Stimulated activated CD8-positive, alpha-beta memory T cell treated with anti-CD3 and anti-CD28 coated beads, Interleukin-15, amount 100 ng/mL, for 48 hours (primary cell): ENCODE measurements around the gene POLR1B.
"Not testable (repeated sequence)": the region's sequence is repeated elsewhere in the genome, so short reads cannot be mapped to it uniquely, and the experiment has no call there.

Experiments used
- DNase-seq, 2 donors: peaks; one replicate each; pipeline ENCODE4 v3.0.0-alpha.2; 2020; ENCODE audit warnings: low read depth in 2 of 2

POLR1B gene

DNA sequence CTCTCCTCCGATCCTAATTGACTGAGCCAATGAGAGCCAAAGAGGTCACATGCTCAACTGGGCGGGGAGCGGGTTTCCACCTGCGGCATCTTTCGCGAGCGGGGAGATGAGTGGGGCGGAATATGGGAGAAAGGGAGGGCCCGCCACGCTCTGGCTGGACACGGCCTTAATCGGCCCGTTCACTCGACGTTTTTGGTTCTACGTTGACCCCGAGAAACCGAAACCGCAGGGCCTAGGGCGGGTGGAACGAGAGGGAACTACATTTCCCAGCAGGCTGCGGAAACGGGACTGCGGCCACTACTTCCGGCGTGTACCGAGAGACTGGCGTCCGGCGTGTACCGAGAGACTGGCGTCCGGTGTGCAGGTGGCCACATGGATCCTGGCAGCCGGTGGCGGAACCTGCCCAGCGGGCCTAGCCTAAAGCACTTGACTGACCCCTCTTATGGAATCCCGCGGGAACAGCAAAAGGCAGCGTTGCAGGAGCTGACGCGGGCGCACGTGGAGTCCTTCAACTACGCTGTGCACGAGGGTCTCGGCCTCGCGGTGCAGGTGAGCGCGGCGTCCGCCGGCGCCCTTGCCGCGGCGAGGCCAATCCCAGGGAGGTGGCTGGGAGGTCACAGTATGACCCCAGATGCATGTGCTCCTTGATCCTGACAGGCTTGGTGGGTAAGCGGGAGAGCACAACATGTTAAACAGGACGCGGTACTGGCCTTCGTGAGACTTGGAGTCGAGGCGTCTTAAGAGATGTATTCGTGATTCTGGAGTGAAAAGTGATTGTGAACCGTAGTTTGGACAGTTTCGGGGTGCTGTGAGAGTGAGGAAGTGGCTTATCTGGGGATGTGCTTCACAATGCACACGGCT is at the start of gene POLR1B:
Gene POLR1B (plus strand): TSS at position 343 of the 861 bp plus-strand sequence. CDS start 30 bp downstream, at position 373.
- peak; percentile 69 for DNase-seq

- DNase-seq: no peak
Observed at GRCh38 chr2:112493048-112493447, 49.2 kb upstream of the POLR1B start.

- no peak for DNase-seq
Observed at GRCh38 chr2:112493858-112494648, 48.2 kb upstream of the POLR1B start.

DNA sequence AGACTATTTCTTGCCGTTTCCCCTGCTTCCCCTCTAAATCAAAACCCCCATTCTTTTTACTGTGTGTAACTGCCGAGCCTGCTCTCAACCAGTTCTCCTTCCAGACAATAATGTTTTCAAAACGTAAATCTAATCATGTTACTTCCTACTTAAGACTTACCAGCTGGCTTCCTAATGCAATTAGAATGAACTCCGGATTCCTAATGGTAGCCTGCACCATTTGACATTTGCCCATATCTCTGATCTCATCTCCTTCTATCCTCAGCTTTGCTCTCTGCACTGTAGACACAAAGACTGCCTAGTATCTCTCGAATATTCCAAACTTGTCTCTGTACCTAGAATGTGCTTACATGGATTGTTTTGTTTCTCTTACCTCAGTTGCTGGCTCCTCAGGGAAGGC is 47.4 kb upstream of the POLR1B start:
- no peak for DNase-seq

DNA sequence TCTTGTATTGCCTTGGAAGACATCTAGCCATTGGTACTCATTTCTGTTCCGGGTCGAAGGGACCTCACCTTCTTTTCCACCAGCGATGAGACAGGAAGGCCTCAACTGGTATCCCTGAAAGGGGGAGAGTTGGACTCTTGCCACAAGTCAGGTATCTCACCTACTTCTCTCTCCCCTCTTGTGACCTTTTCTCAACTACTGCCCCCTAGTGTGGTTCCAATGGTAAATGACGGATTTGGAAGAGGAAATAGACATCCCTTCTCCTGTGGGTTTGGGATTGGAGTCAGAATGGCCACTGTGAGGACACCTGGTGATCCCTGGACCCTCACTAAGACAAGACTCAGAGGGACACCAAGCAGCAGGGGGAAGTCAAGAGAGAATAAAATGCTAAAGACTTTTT is 46.4 kb upstream of the POLR1B start:
- DNase-seq: not testable (repeated sequence)

DNA sequence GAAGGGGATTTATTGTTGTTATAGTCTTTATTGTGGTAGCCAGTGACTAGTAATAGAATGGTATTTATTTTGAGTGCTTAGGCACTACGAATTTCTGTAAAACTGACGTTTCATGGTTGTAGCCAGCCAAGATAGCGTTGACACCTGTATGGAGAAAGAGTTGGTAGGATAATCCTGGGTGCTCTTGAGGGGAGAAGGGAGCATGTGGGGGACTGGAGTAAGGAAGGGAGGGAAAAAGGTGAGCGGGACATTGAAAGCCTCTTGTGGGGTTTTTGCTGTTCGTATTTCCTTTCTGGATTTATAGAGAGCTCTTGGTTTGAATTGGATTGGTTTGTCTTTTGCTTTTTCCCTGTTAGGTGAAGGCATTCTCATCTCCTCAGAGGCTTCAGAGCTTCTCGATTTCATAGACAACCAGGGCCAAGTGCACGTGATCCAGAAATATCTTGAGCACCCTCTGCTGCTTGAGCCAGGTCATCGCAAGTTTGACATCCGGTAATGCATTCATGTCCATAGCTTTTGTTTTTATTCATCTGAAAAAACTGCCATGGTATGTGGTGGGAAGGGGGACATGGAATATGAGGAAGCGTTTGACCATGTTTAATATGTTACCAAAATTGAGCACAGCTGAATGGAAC is 41.3 kb upstream of the POLR1B start:
- DNase-seq: peak in 1 of 2 donors; percentile 9

- DNase-seq: not testable (repeated sequence)
Observed at GRCh38 chr2:112509239-112509998, 32.8 kb upstream of the POLR1B start.

- DNase-seq: no peak
Observed at GRCh38 chr2:112516801-112517200, 25.5 kb upstream of the POLR1B start.

DNA sequence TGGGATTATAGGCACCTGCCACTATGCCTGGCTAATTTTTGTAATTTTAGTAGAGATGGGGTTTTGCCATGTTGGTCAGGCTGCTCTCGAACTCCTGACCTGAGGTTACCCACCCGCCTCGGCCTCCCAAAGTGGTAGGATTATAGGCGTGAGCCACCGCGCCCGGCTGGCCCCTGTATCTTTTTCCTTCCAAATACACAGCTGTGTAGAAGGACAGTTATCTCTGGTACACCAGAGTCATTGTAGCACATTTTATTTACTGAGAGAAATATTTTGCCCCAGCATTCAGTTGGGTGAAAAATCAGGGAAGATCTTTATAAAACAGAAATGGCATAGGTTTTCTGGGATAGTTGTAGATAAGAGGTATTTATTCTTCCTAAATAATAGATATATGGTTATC is 23.5 kb upstream of the POLR1B start:
- DNase-seq: no peak

GRCh38 chr2:112519506-112519905 is 22.8 kb upstream of the POLR1B start:
- DNase-seq: no peak

DNA sequence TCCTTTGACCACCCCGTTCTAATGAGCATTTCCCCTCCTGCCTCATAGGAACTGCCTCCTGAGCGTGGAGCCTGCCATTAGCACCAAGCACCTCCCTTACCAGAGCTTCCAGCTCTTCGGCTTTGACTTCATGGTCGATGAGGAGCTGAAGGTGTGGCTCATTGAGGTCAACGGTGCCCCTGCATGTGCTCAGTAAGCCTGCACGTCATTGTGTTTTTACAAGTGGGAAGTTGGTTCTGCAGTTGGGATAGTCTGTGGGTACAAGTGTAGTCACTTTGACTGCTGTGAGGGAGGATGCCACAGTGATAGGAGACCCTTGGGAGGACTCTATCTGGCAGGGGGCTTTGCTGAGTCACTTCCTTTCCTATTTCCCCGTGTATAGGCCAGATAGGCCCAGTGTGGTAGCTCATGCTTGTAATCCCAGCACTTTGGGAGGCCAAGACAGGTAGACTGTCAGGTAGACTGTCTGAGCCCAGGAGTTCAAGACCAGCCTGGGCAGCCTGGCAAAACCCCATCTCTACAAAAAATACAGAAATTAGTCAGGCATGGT is 22.0 kb upstream of the POLR1B start:
- no peak for DNase-seq

GRCh38 chr2:112523291-112523777 is 18.9 kb upstream of the POLR1B start:
- no peak for DNase-seq

DNA sequence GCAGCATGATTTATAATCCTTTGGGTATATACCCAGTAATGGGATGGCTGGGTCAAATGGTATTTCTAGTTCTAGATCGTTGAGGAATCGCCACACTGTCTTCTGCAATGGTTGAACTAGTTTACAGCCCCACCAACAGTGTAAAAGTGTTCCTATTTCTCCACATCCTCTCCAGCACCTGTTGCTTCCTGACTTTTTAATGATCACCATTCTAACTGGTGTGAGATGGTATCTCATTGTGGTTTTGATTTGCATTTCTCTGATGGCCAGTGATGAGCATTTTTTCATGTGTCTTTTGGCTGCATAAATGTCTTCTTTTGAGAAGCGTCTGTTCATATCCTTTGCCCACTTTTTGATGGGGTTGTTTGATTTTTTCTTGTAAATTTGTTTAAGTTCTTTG is 18.0 kb upstream of the POLR1B start:
- DNase-seq: not testable (repeated sequence)

DNA sequence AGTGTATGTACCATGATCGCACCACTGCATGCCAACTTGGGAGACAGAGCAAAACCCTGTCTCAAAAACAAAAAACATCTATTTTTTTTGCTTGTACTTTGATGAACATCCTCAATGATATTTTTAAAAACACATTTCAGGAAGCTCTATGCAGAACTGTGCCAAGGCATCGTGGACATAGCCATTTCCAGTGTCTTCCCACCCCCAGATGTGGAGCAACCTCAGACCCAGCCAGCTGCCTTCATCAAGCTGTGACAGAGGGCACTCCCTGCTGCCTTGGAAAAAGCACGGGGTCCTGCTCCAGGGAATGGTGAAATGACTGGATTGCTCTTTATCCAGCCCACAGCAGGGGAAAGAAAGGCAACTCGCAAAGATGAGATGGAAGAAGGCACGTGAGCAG is 13.7 kb upstream of the POLR1B start:
- no peak for DNase-seq

GRCh38 chr2:112529757-112530156 is 12.5 kb upstream of the POLR1B start:
- no peak for DNase-seq

GRCh38 chr2:112530728-112531127 is 11.5 kb upstream of the POLR1B start:
- DNase-seq: no peak

DNA sequence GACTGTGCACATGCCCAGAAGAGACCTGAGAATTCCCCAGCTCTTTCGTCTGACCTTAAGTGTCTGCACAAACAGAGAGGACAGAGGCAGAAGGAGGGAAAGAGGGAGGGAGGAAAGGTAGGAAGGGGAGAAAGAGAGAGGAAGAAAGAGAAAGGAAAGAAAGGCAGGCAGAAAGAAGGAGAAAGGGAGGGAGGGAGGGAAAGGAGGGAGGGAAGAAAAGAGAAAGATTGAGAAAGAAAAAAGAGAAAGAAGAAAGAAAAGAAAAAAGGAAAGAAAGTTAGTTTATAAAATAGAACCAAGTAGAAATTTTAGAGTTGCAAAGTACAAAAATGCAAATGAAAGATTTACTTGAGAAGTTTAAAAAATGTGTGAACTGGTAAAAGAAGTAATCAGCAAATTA is 7.4 kb upstream of the POLR1B start:
- DNase-seq: no peak

DNA sequence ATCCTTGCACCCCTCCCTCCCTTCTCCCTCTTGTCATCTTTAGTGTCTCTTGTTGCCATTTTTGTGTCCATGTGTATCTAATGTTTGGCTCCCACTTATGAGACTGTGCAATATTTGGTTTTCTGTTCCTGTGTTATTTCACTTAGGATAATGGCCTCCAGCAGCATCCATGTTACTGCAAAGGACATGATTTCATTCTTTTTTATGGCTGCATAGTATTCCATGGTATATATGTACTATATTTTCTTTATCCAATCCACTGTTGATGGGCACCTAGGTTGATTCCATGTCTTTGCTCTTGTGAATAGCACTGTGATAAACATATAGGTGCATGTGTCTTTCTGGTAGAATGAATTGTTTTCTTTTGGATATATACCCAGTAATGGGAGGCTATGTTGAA is 5.6 kb upstream of the POLR1B start:
- not testable (repeated sequence) for DNase-seq

DNA sequence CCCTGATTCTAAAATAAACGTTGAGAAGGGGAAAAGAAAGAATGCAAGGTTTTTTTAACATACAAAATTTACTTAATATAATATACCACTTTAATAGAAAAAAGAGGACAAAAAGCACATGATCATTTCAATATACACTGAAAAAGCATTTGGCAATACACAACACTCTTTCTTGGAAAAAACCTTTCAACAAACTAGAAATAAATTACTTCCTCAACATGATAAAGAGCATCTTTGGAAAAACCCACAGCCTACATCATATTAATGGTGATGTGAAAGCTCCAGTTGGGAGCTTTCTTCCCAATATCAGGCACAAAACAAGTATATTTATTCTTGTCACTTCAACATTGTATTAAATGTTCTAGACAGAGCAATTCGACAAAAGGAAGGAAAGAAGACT is 3.0 kb upstream of the POLR1B start:
- DNase-seq: no peak

DNA sequence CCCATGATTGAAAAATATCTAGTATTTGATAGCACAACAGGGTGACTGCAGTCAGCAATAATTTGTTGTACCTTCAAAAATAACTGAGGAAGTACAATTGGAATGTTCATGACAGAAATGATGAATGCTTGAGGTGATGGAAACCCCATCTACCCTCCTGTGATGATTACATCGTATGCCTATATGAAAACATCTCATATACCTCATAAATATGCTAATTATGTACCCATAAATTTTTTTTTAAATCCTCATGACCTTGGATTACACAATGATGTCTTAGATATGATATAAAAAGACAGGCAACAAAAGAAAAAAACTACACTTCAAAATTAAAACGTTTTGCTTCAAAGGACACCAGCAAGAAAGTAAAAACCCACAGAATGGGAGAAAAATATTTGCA is 1.4 kb upstream of the POLR1B start:
- no peak for DNase-seq
